ENCODE data around the gene TCF25. TPM values are rescaled to one million over a fixed set of nuclear protein-coding genes. Genes with fewer than 3 reads are reported as not detected.
"Not testable (repeated sequence)": the region's sequence is repeated elsewhere in the genome, so short reads cannot be mapped to it uniquely, and the experiment has no call there.

Gene TCF25
- total RNA-seq, 1 experiment from 2014 or later: 79.6 TPM

GRCh38 chr16:89934611-89935553 lies 61.5 kb downstream of the TCF25 start:
- CTCF ChIA-PET: no interaction called here

DNA sequence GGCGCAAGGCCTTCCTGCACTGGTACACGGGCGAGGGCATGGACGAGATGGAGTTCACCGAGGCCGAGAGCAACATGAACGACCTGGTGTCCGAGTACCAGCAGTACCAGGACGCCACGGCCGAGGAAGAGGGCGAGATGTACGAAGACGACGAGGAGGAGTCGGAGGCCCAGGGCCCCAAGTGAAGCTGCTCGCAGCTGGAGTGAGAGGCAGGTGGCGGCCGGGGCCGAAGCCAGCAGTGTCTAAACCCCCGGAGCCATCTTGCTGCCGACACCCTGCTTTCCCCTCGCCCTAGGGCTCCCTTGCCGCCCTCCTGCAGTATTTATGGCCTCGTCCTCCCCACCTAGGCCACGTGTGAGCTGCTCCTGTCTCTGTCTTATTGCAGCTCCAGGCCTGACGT lies 62.2 kb downstream of the TCF25 start:
- CTCF ChIA-PET; H3K4me1 ChIP-seq (ENCODE audit: insufficient read depth, low read length); H3K9me3 ChIP-seq (ENCODE audit: low read length); intact Hi-C loops (cut with micrococcal nuclease); H4K20me1 ChIP-seq (ENCODE audit: low read length); H3K4me3 ChIP-seq (ENCODE audit: low read length); BruUV-seq (replicated peaks); DNase-seq; H3K9me2 ChIP-seq (replicated peaks; ENCODE audit: low read length); H3K4me2 ChIP-seq (ENCODE audit: low read length); H2AFZ ChIP-seq (ENCODE audit: low read length); H3K79me2 ChIP-seq (ENCODE audit: low read length); ATAC-seq; H3K9ac ChIP-seq (ENCODE audit: low read length); H3K36me3 ChIP-seq (ENCODE audit: low read depth, low read length); H3K27me3 ChIP-seq (ENCODE audit: low read length); H3K27ac ChIP-seq (ENCODE audit: low read length); H3F3A ChIP-seq (ENCODE audit: low read length, unreplicated experiment): not testable (repeated sequence)
- POLR2A ChIA-PET (ENCODE audit: unreplicated experiment): interaction anchor here (0.6 kb wide), 1 partner anchor 515 kb away, joined by 3 read pairs; no protein-coding TSS in a partner anchor

More at GRCh38 chr16:89934611-89935553, 61.5 kb downstream of the TCF25 start:
- H2AFZ ChIP-seq (ENCODE audit: low read length): no peak overlapping the region
- H3K4me3 ChIP-seq (ENCODE audit: low read length): no peak overlapping the region
- TF ChIP-seq, protein P1, sequence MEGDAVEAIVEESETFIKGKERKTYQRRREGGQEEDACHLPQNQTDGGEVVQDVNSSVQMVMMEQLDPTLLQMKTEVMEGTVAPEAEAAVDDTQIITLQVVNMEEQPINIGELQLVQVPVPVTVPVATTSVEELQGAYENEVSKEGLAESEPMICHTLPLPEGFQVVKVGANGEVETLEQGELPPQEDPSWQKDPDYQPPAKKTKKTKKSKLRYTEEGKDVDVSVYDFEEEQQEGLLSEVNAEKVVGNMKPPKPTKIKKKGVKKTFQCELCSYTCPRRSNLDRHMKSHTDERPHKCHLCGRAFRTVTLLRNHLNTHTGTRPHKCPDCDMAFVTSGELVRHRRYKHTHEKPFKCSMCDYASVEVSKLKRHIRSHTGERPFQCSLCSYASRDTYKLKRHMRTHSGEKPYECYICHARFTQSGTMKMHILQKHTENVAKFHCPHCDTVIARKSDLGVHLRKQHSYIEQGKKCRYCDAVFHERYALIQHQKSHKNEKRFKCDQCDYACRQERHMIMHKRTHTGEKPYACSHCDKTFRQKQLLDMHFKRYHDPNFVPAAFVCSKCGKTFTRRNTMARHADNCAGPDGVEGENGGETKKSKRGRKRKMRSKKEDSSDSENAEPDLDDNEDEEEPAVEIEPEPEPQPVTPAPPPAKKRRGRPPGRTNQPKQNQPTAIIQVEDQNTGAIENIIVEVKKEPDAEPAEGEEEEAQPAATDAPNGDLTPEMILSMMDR (conservative IDR thresholded peaks at IDR 0.05; ENCODE audit: low read depth, low read length): no peak
- no peak for TF ChIP-seq EZH2phosphoT487 (IDR thresholded peaks at IDR 0.05; ENCODE audit: borderline replicate concordance, low read length)
- TF ChIP-seq EZH2 (IDR thresholded peaks at IDR 0.05; ENCODE audit: low read length, unreplicated experiment): no peak
- H3K27me3 ChIP-seq (ENCODE audit: low read length): no peaks in the 10 kb centered on the region
- no peaks in the 10 kb centered on the region for H4K20me1 ChIP-seq (ENCODE audit: low read length)
- no TSS peak for BruUV-seq (replicated peaks)
- H3K9me2 ChIP-seq (replicated peaks; ENCODE audit: low read length): no peaks in the 10 kb centered on the region
- intact Hi-C loops (cut with micrococcal nuclease): no loop called here
- H3K36me3 ChIP-seq (ENCODE audit: low read depth, low read length): peaks cover 5% of the 10 kb centered on the region; the same call in 1 of the 2 replicates
- no peaks in the 10 kb centered on the region for H3K79me2 ChIP-seq (ENCODE audit: low read length)
- POLR2A ChIA-PET (ENCODE audit: unreplicated experiment): interaction anchor here (0.6 kb wide), 1 partner anchor 515 kb away, joined by 3 read pairs; no protein-coding TSS in a partner anchor
- no peak overlapping the region for H3K9ac ChIP-seq (ENCODE audit: low read length)
- no peak overlapping the region for H3K27ac ChIP-seq (ENCODE audit: low read length)
- no peaks in the 10 kb centered on the region for H3F3A ChIP-seq (ENCODE audit: low read length, unreplicated experiment)
- no peaks in the 10 kb centered on the region for H3K4me1 ChIP-seq (ENCODE audit: insufficient read depth, low read length)
- no peak for ATAC-seq
- H3K9me3 ChIP-seq (ENCODE audit: low read length): no peaks in the 10 kb centered on the region
- DNase-seq: no peak
- no peak overlapping the region for H3K4me2 ChIP-seq (ENCODE audit: low read length)

- no peak overlapping the region for H3K9ac ChIP-seq (ENCODE audit: low read length)
- no TSS peak for BruUV-seq (replicated peaks)
- no peaks in the 10 kb centered on the region for H3K4me1 ChIP-seq (ENCODE audit: insufficient read depth, low read length)
- no peaks in the 10 kb centered on the region for H3K9me2 ChIP-seq (replicated peaks; ENCODE audit: low read length)
- ATAC-seq (no peak), DNase-seq (no peak)
- no peaks in the 10 kb centered on the region for H4K20me1 ChIP-seq (ENCODE audit: low read length)
- intact Hi-C loops (cut with micrococcal nuclease): no loop called here
- TF ChIP-seq EZH2 (IDR thresholded peaks at IDR 0.05; ENCODE audit: low read length, unreplicated experiment) (no peak), EZH2phosphoT487 (IDR thresholded peaks at IDR 0.05; ENCODE audit: borderline replicate concordance, low read length) (no peak)
- TF ChIP-seq, protein P1 (conservative IDR thresholded peaks at IDR 0.05; ENCODE audit: low read depth, low read length): no peak
- no peaks in the 10 kb centered on the region for H3F3A ChIP-seq (ENCODE audit: low read length, unreplicated experiment)
- no peaks in the 10 kb centered on the region for H3K79me2 ChIP-seq (ENCODE audit: low read length)
- H3K27me3 ChIP-seq (ENCODE audit: low read length): no peaks in the 10 kb centered on the region
- CTCF ChIA-PET: no interaction called here
- peaks cover 5% of the 10 kb centered on the region; the same call in 1 of the 2 replicates for H3K36me3 ChIP-seq (ENCODE audit: low read depth, low read length)
- H3K9me3 ChIP-seq (ENCODE audit: low read length): no peaks in the 10 kb centered on the region
- POLR2A ChIA-PET (ENCODE audit: unreplicated experiment): no interaction called here
- H3K4me3 ChIP-seq (ENCODE audit: low read length): no peak overlapping the region
- H3K27ac ChIP-seq (ENCODE audit: low read length): no peak overlapping the region
- H3K4me2 ChIP-seq (ENCODE audit: low read length): no peak overlapping the region
- no peak overlapping the region for H2AFZ ChIP-seq (ENCODE audit: low read length)
These were observed 62.6 kb downstream of the TCF25 start for GRCh38 chr16:89936034-89936433.

Data from PC-3 (cell line).